HepG2 (cell line): ENCODE measurements around the gene PPP1R12B. TPM values are rescaled to one million over a fixed set of nuclear protein-coding genes. Genes with fewer than 3 reads are reported as not detected.

Experiments used
- ARNTL ChIP-seq: sonication (generic); formaldehyde crosslinking; IDR thresholded peaks from 2 replicates; pipeline ENCODE4 v1.4.0; 2020; ENCODE audit warnings: mild to moderate bottlenecking, missing genetic modification reagents
- HCFC1 ChIP-seq: fragments of 150-350 bp; IDR thresholded peaks from 2 replicates; pipeline ENCODE4 v1.6.1; 2014; ENCODE audit warnings: low read depth, low read length
- HNRNPK ChIP-seq: fragments of 200-400 bp; formaldehyde crosslinking; IDR thresholded peaks from 2 replicates; pipeline ENCODE4 v1.6.1; 2018; ENCODE audit warnings: low read length, low read depth, moderate library complexity, mild to moderate bottlenecking; ENCODE audit not compliant: poor library complexity, severe bottlenecking
- NFE2L2 ChIP-seq: fragments of 150-350 bp; IDR thresholded peaks from 2 replicates; pipeline ENCODE4 v1.6.1; 2014; ENCODE audit warnings: low read length
- NPAS2 ChIP-seq: sonication (generic); formaldehyde crosslinking; IDR thresholded peaks from 2 replicates; pipeline ENCODE4 v1.8.0; 2022; ENCODE audit warnings: mild to moderate bottlenecking, missing genetic modification reagents, borderline replicate concordance
- RFXAP ChIP-seq: sonication (generic); formaldehyde crosslinking; IDR thresholded peaks from 2 replicates; pipeline ENCODE4 v1.4.0; 2020; ENCODE audit warnings: missing genetic modification reagents, borderline replicate concordance
- SRSF1 ChIP-seq: fragments of 200-400 bp; formaldehyde crosslinking; optimal IDR thresholded peaks from 2 replicates; pipeline ENCODE3; 2017; ENCODE audit warnings: mild to moderate bottlenecking, low read depth, low read length, moderate library complexity
- TCF12 ChIP-seq, 2 experiments: fragments of 450-650 bp in 1 of 2; sonication (generic) in 1 of 2; formaldehyde crosslinking in 1 of 2; IDR thresholded peaks; 2 replicates each; pipeline versions ENCODE4 v1.6.1 to v1.8.0; 2017 to 2022; ENCODE audit warnings: antibody characterized with exemption in 1 of 2, mild to moderate bottlenecking in 1 of 2, missing genetic modification reagents in 1 of 2, moderate library complexity in 1 of 2
- ZNF121 ChIP-seq: sonication (generic); formaldehyde crosslinking; IDR thresholded peaks from 2 replicates; pipeline ENCODE4 v1.5.0; 2020; ENCODE audit warnings: mild to moderate bottlenecking, missing genetic modification reagents
- ZNF558 ChIP-seq: sonication (generic); formaldehyde crosslinking; IDR thresholded peaks from 2 replicates; pipeline ENCODE4 v1.9.0; 2022; ENCODE audit warnings: mild to moderate bottlenecking, missing genetic modification reagents, borderline replicate concordance
- ZNF563 ChIP-seq: sonication (generic); formaldehyde crosslinking; IDR thresholded peaks from 2 replicates; pipeline ENCODE4 v1.8.0; 2022; ENCODE audit warnings: mild to moderate bottlenecking, moderate library complexity, missing genetic modification reagents
- ZNF644 ChIP-seq: IDR thresholded peaks from 2 replicates; pipeline ENCODE4 v1.6.1; 2016; ENCODE audit warnings: low read depth
- ZNF788 ChIP-seq: sonication (generic); formaldehyde crosslinking; IDR thresholded peaks from 2 replicates; pipeline ENCODE4 v1.5.0; 2020; ENCODE audit warnings: mild to moderate bottlenecking, missing genetic modification reagents, borderline replicate concordance
- polyA plus RNA-seq, 8 experiments: library from polyadenylated mRNA; depleted of rRNA in 3 of 8; stranded (reverse) in 7 of 8; unstranded in 1 of 8; fragments of >200 nt; fragmentation: Illumina TruSeq in 4 of 8; extraction: Trizol in 4 of 8; gene quantifications; 2 replicates each; pipeline versions ENCODE4 v1.2.1 to v1.2.3, GENCODE V29; 2011 to 2016; ENCODE audit warnings: low read depth in 4 of 8, missing spikeins in 1 of 8, mixed read lengths in 1 of 8; ENCODE audit not compliant: insufficient read depth in 1 of 8
- total RNA-seq, 5 experiments: library from RNA; depleted of rRNA; stranded (reverse); fragments of >200 nt; fragmentation: Illumina TruSeq; extraction: Trizol; gene quantifications; 2 replicates each; pipeline ENCODE4 v1.2.3, GENCODE V29; 2016; ENCODE audit warnings: low read depth in 1 of 5
- TF ChIP-seq, protein P1 (sequence below): sonication (generic); formaldehyde crosslinking; IDR thresholded peaks from 2 replicates; pipeline ENCODE4 v1.4.0; 2020; ENCODE audit warnings: low read depth, missing genetic modification reagents
- TF ChIP-seq, protein P2 (sequence below): fragments of 450-650 bp; IDR thresholded peaks from 2 replicates; pipeline ENCODE4 v1.6.1; 2016
- TF ChIP-seq, protein P3 (sequence below): sonication (generic); formaldehyde crosslinking; IDR thresholded peaks from 2 replicates; pipeline ENCODE4 v1.4.0; 2020; ENCODE audit warnings: missing genetic modification reagents
- TF ChIP-seq, protein P4 (sequence below): fragments of 450-650 bp; IDR thresholded peaks from 2 replicates; pipeline ENCODE4 v1.6.1; 2017

PPP1R12B gene
- total and polyA plus RNA-seq, 2 of the 13 experiments (the other 11 are each of a cell fraction or from before 2014, with no cell fraction given) = 12.0 to 13.6 TPM

DNA sequence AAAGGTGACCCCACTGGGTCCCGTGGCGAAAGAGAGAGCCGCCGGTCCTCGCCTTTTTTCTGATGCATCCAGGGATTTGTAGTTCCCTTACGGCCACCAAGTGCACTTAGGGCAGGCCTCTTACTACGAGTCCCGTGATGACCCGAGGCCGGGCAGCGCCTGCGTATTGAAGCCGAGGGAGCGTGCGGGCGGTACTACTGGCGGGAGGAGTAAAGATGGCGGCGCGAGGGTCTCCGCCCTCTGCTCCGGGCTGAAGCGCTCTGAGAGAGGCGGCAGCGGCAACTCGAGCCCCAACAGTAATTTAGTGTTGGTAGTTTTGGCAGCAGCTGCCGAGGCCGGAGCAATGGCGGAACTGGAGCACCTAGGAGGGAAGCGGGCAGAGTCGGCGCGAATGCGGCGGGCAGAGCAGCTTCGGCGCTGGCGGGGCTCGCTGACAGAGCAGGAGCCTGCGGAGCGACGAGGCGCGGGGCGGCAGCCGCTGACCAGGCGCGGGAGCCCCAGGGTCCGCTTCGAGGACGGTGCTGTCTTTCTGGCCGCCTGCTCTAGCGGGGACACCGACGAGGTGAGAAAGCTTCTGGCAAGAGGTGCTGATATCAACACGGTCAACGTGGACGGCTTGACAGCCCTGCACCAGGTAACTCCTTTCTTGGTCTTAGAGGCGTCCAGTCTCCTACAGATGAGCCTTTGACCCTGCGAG is at the start of gene PPP1R12B (continued):
- TF ChIP-seq ZNF788 (CRISPR knock-in tag) (no peak), ZNF563 (CRISPR knock-in tag) (no peak), ZNF644 (CRISPR knock-in tag) (no peak), ARNTL (CRISPR knock-in tag) (peak; percentile 69), HCFC1 (peak; percentile 96), NFE2L2 (no peak), ZNF121 (CRISPR knock-in tag) (no peak), HNRNPK (no peak), RFXAP (CRISPR knock-in tag) (0 out of 2 replicates have a peak, but pooled peaks have one; percentile 40), ZNF558 (CRISPR knock-in tag) (no peak), NPAS2 (no peak), SRSF1 (no peak), TCF12 (IDR thresholded peaks at IDR 0.05) (no peak), TCF12 (CRISPR knock-in tag; IDR thresholded peaks at IDR 0.05) (0 out of 2 replicates have a peak, but pooled peaks have one; percentile 51)
- TF ChIP-seq, protein P1, sequence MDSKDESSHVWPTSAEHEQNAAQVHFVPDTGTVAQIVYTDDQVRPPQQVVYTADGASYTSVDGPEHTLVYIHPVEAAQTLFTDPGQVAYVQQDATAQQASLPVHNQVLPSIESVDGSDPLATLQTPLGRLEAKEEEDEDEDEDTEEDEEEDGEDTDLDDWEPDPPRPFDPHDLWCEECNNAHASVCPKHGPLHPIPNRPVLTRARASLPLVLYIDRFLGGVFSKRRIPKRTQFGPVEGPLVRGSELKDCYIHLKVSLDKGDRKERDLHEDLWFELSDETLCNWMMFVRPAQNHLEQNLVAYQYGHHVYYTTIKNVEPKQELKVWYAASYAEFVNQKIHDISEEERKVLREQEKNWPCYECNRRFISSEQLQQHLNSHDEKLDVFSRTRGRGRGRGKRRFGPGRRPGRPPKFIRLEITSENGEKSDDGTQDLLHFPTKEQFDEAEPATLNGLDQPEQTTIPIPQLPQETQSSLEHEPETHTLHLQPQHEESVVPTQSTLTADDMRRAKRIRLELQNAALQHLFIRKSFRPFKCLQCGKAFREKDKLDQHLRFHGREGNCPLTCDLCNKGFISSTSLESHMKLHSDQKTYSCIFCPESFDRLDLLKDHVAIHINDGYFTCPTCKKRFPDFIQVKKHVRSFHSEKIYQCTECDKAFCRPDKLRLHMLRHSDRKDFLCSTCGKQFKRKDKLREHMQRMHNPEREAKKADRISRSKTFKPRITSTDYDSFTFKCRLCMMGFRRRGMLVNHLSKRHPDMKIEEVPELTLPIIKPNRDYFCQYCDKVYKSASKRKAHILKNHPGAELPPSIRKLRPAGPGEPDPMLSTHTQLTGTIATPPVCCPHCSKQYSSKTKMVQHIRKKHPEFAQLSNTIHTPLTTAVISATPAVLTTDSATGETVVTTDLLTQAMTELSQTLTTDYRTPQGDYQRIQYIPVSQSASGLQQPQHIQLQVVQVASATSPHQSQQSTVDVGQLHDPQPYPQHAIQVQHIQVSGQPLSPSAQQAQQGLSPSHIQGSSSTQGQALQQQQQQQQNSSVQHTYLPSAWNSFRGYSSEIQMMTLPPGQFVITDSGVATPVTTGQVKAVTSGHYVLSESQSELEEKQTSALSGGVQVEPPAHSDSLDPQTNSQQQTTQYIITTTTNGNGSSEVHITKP (CRISPR knock-in tag) = peak; percentile 54; the same call in 1 of the 2 replicates
- TF ChIP-seq, protein P2, sequence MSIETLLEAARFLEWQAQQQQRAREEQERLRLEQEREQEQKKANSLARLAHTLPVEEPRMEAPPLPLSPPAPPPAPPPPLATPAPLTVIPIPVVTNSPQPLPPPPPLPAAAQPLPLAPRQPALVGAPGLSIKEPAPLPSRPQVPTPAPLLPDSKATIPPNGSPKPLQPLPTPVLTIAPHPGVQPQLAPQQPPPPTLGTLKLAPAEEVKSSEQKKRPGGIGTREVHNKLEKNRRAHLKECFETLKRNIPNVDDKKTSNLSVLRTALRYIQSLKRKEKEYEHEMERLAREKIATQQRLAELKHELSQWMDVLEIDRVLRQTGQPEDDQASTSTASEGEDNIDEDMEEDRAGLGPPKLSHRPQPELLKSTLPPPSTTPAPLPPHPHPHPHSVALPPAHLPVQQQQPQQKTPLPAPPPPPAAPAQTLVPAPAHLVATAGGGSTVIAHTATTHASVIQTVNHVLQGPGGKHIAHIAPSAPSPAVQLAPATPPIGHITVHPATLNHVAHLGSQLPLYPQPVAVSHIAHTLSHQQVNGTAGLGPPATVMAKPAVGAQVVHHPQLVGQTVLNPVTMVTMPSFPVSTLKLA = peak; percentile 13; the same call in 1 of the 2 replicates
- TF ChIP-seq, protein P3, sequence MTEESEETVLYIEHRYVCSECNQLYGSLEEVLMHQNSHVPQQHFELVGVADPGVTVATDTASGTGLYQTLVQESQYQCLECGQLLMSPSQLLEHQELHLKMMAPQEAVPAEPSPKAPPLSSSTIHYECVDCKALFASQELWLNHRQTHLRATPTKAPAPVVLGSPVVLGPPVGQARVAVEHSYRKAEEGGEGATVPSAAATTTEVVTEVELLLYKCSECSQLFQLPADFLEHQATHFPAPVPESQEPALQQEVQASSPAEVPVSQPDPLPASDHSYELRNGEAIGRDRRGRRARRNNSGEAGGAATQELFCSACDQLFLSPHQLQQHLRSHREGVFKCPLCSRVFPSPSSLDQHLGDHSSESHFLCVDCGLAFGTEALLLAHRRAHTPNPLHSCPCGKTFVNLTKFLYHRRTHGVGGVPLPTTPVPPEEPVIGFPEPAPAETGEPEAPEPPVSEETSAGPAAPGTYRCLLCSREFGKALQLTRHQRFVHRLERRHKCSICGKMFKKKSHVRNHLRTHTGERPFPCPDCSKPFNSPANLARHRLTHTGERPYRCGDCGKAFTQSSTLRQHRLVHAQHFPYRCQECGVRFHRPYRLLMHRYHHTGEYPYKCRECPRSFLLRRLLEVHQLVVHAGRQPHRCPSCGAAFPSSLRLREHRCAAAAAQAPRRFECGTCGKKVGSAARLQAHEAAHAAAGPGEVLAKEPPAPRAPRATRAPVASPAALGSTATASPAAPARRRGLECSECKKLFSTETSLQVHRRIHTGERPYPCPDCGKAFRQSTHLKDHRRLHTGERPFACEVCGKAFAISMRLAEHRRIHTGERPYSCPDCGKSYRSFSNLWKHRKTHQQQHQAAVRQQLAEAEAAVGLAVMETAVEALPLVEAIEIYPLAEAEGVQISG = peak; percentile 94
- TF ChIP-seq, protein P4, sequence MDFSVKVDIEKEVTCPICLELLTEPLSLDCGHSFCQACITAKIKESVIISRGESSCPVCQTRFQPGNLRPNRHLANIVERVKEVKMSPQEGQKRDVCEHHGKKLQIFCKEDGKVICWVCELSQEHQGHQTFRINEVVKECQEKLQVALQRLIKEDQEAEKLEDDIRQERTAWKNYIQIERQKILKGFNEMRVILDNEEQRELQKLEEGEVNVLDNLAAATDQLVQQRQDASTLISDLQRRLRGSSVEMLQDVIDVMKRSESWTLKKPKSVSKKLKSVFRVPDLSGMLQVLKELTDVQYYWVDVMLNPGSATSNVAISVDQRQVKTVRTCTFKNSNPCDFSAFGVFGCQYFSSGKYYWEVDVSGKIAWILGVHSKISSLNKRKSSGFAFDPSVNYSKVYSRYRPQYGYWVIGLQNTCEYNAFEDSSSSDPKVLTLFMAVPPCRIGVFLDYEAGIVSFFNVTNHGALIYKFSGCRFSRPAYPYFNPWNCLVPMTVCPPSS = no peak
